Ishikawa (cell line): Measurements from ENCODE around the gene TBC1D12.

Source experiments
- EP300 ChIP-seq: IDR thresholded peaks from 2 replicates; pipeline ENCODE4 v1.6.1; 2012; ENCODE audit warnings: borderline replicate concordance
- FOXM1 ChIP-seq: IDR thresholded peaks from 2 replicates; pipeline ENCODE4 v1.6.1; 2012; ENCODE audit warnings: low read depth, borderline replicate concordance
- NFIC ChIP-seq: IDR thresholded peaks from 2 replicates; pipeline ENCODE4 v1.6.1; 2012
- RAD21 ChIP-seq: IDR thresholded peaks from 2 replicates; pipeline ENCODE4 v1.6.1; 2012; ENCODE audit warnings: low read depth
- TF ChIP-seq, protein P1 (sequence below): IDR thresholded peaks from 2 replicates; pipeline ENCODE4 v1.6.1; 2012
- TF ChIP-seq, protein P2 (sequence below): IDR thresholded peaks from 2 replicates; pipeline ENCODE4 v1.6.1; 2012
- TF ChIP-seq, protein P3 (sequence below): IDR thresholded peaks from 2 replicates; pipeline ENCODE4 v1.6.1; 2012; ENCODE audit warnings: low read depth, mild to moderate bottlenecking

DNA sequence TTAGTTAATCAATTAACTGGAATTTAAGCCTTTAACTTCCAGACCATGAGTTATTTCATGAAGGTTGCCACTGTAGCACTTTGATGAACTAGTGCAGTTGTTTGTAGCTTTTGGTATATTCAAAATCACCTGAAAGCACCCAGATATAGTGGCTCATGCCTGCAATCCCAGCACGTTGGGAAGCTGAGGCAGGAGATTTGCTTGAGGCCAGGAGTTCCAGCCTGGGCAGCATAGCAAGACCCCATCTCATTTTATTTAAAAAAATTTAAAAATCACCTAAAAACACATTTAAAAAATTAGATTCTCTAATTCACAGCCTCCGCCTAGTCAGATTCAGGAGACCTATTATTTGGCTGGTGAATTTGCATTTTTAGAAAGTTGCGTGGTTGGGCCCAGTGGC is 9.0 kb downstream of the TBC1D12 start:
- TF ChIP-seq, protein P1, sequence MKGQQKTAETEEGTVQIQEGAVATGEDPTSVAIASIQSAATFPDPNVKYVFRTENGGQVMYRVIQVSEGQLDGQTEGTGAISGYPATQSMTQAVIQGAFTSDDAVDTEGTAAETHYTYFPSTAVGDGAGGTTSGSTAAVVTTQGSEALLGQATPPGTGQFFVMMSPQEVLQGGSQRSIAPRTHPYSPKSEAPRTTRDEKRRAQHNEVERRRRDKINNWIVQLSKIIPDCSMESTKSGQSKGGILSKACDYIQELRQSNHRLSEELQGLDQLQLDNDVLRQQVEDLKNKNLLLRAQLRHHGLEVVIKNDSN: no peak
- TF ChIP-seq, protein P2, sequence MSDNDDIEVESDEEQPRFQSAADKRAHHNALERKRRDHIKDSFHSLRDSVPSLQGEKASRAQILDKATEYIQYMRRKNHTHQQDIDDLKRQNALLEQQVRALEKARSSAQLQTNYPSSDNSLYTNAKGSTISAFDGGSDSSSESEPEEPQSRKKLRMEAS: no peak
- TF ChIP-seq FOXM1 (no peak), EP300 (no peak), NFIC (no peak), RAD21 (no peak)
- TF ChIP-seq, protein P3, sequence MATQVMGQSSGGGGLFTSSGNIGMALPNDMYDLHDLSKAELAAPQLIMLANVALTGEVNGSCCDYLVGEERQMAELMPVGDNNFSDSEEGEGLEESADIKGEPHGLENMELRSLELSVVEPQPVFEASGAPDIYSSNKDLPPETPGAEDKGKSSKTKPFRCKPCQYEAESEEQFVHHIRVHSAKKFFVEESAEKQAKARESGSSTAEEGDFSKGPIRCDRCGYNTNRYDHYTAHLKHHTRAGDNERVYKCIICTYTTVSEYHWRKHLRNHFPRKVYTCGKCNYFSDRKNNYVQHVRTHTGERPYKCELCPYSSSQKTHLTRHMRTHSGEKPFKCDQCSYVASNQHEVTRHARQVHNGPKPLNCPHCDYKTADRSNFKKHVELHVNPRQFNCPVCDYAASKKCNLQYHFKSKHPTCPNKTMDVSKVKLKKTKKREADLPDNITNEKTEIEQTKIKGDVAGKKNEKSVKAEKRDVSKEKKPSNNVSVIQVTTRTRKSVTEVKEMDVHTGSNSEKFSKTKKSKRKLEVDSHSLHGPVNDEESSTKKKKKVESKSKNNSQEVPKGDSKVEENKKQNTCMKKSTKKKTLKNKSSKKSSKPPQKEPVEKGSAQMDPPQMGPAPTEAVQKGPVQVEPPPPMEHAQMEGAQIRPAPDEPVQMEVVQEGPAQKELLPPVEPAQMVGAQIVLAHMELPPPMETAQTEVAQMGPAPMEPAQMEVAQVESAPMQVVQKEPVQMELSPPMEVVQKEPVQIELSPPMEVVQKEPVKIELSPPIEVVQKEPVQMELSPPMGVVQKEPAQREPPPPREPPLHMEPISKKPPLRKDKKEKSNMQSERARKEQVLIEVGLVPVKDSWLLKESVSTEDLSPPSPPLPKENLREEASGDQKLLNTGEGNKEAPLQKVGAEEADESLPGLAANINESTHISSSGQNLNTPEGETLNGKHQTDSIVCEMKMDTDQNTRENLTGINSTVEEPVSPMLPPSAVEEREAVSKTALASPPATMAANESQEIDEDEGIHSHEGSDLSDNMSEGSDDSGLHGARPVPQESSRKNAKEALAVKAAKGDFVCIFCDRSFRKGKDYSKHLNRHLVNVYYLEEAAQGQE: no peak
